Activated CD4-positive, alpha-beta T cell treated with anti-CD3 and anti-CD28 coated beads for 48 hours (primary cell): ENCODE data around the gene VTI1A.

Source experiments
- DNase-seq: peaks from one replicate; pipeline ENCODE4 v3.0.0-alpha.2; 2020

VTI1A gene

GRCh38 chr10:112793202-112793921, 346.3 kb downstream of the VTI1A start:
- DNase-seq = no peak

- DNase-seq = no peak
Measured at GRCh38 chr10:112794201-112794600, 347.2 kb downstream of the VTI1A start.

GRCh38 chr10:112795067-112795466, 348.1 kb downstream of the VTI1A start:
- no peak for DNase-seq

GRCh38 chr10:112797197-112797596, 350.2 kb downstream of the VTI1A start:
- no peak for DNase-seq

GRCh38 chr10:112797855-112798254, 350.8 kb downstream of the VTI1A start:
- no peak for DNase-seq

GRCh38 chr10:112799038-112799437, 352.0 kb downstream of the VTI1A start:
- no peak for DNase-seq

- DNase-seq = no peak
Measured at GRCh38 chr10:112799726-112800510, 352.9 kb downstream of the VTI1A start.

- no peak for DNase-seq
Measured at GRCh38 chr10:112801004-112801403, 354.0 kb downstream of the VTI1A start.

GRCh38 chr10:112801748-112802147, 354.7 kb downstream of the VTI1A start:
- DNase-seq = no peak

- no peak for DNase-seq
Measured at GRCh38 chr10:112802411-112803022, 355.5 kb downstream of the VTI1A start.

GRCh38 chr10:112803961-112804401, 357.0 kb downstream of the VTI1A start:
- no peak for DNase-seq

GRCh38 chr10:112805254-112805590, 358.2 kb downstream of the VTI1A start:
- no peak for DNase-seq

- no peak for DNase-seq
Measured at GRCh38 chr10:112805701-112806100, 358.7 kb downstream of the VTI1A start.

GRCh38 chr10:112807013-112807412, 360.0 kb downstream of the VTI1A start:
- DNase-seq = no peak

GRCh38 chr10:112809736-112810135, 362.7 kb downstream of the VTI1A start:
- no peak for DNase-seq

- no peak for DNase-seq
Measured at GRCh38 chr10:112810711-112811151, 363.7 kb downstream of the VTI1A start.

GRCh38 chr10:112811741-112812551, 364.9 kb downstream of the VTI1A start:
- DNase-seq = no peak

- no peak for DNase-seq
Measured at GRCh38 chr10:112812586-112812985, 365.6 kb downstream of the VTI1A start.

GRCh38 chr10:112813866-112814591, 367.0 kb downstream of the VTI1A start:
- no peak for DNase-seq

- no peak for DNase-seq
Measured at GRCh38 chr10:112815269-112816032, 368.4 kb downstream of the VTI1A start.

GRCh38 chr10:112816033-112816430, 369.0 kb downstream of the VTI1A start:
- DNase-seq = no peak

- DNase-seq = no peak
Measured at GRCh38 chr10:112816891-112817290, 369.9 kb downstream of the VTI1A start.
